Globus pallidus (tissue), 1 donor: ENCODE data around the gene SNRPA.
"Not testable (repeated sequence)": the region's sequence is repeated elsewhere in the genome, so short reads cannot be mapped to it uniquely, and the experiment has no call there.

Experiments
- DNase-seq: peaks from one replicate; pipeline ENCODE4 v3.0.0-alpha.2; 2015; ENCODE audit warnings: low spot score

SNRPA gene

DNA sequence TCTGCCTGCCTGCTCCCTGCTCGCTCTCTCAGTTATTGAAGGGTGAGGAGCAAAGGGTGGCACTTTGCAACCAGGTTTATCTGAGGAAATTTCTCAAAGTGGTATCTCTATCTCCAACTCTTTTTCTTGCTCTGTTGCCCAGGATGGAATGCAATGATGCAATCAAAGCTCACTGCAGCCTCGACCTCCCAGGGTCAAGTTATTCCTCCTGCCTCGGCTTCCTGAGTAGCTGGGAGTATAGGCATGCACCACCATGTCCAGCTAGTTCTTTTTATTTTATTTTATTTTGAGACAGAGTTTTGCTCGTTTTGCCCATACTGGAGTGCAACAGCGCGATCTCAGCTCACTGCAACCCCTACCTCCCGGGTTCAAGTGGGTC, 5.6 kb upstream of the SNRPA start:
- no peak for DNase-seq

DNA sequence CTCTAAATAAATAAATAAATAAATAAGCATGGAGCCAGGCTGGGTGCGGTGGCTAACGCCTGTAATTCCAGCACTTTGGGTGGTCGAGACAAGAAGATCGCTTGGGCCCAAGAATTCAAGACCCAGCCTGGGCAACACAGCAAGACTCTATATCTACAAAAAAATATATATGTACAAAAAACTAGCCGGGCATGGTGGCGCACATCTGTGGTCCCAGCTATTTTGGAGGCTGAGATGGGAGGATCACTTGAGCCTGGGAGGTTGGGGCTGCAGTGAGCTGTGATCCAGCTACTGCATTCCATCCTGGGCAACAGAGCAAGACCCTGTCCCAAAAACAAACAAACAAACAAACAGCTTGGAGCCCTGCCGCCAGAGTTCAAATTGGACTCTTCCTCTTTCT, 3.5 kb upstream of the SNRPA start:
- DNase-seq: no peak

DNA sequence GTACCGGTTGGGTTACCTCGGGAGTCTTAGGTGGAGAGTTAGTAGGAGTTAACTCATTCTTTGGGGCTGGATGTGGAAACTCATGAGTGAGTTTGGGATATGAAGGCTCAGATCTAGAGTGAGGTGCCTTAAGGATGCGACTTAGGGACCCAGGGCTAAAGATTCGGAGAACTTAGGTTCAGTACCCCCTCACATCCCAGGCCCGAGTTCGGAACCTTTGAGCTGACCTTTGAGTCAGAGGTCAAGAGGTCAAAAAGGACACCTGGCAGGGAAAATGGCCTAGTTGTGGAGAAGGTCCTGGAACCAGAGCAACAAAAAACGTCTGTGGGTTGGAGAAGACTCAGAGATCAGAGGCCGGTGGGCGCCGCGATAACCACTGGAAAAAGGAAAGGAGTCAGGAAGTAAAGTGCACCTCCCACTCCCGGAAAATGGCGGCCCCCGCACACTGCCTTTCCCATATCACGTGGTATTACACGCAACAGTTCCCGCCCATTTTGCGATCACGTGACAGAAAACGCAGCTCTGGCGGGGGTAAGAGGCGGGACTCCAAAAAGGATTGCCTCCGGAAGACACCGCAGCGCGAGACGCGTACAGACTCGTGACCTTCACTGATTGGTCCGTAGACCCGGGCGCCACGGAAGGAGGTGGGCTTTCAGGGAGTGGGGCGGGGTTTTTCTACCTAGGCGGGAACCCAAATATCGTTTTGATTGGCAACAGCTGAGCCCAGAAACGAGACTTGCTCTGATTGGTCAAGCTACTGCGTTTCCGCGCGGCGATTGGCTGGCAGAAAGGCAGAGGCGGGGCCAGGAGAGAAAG, 737 bp upstream of the SNRPA start, which contains the start of gene ACTMAP:
Gene ACTMAP (minus strand): TSS at position 420 of the 816 bp plus-strand sequence. CDS start 674 bp downstream, outside the sequence.
- peak; percentile 100 for DNase-seq

DNA sequence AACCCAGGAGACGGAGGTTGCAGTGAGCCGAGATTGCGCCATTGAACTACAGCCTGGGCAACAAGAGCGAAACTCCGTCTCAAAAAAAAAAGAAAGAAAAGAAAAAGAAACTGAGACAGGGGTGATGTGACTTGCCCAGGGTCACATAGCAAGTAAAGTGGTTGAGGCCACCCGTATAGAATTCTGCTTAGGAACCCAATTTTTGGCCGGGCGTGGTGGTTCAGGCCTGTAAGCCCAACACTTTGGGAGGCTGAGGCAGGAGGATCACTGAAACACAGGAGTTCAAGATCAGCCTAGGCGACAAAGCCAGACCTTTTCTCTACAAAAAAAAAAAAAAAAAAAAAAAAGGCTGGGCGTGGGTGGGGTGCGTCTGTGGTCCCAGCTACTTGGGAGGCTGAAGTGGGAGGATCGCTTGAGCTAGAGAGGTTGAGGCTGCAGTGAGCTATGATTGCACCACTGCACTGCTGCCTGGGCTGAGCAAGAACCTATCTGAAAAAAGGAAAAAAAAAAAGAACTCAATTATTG, 1.3 kb downstream of the SNRPA start:
- no peak for DNase-seq

DNA sequence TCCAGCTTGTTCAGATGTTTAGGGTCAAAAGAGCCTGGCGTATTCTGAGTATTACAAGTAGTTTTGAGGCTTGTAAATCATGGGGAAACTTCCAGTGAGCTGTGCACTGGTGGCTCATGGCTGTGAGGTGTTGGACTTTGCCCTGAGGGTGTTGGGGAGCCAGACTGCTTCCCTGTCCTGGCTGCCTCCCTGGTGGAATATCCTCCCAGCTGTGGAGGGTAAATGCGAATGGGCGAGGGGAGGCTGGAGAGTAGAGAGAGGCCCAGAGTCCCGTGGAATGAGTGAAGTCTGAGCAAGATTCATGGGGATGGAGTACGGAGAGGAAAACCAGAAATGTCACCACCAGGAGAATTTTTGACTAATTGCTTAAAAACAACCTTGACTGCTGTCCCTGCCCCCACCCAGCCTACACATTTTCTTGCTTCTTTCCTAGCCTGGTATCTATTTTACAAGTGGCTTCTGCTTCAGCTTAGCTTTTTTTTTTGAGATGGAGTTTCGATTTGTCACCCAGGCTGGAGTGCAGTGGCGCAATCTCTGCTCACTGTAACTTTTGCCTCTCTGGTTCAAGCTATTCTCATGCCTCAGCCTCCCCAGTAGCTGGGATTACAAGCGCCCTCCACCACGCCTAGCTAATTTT, 3.7 kb downstream of the SNRPA start:
- DNase-seq: no peak

DNA sequence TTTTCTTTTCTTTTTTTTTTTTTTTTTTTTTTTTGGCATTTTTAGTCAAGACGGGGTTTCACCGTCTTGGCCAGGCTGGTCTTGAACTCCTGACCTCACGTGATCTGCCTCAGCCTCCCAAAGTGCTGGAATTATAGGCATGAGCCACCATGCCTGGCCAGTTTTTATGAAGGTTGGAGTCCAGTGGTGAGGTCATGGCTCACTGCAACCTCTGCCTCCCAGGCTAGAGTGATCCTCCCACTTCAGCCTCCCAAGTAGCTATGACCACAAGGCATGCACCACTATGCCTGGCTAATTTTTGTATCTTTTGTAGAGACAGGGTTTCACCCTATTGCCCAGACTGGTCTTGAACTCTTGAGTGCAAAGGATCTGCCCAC, 4.2 kb downstream of the SNRPA start:
- no peak for DNase-seq

DNA sequence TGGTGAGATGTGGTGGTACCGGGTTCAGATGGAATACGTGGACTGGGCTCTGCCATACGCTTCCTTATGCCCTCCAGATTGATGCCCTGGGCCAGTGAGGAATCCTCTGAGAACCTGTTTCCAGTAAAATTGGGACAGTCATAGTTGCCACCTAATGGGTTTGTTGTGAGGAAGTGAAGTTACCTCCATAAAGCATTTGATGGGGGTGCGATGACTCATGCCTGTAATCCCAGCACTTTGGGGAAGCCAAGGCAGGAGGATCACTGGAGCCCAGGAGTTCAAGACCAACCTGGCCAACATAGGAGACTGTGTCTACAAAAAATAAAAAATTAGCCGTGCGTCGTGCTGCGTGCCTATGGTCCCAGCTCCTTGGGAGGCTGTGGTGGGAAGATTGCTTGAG, 4.8 kb downstream of the SNRPA start:
- DNase-seq: no peak

DNA sequence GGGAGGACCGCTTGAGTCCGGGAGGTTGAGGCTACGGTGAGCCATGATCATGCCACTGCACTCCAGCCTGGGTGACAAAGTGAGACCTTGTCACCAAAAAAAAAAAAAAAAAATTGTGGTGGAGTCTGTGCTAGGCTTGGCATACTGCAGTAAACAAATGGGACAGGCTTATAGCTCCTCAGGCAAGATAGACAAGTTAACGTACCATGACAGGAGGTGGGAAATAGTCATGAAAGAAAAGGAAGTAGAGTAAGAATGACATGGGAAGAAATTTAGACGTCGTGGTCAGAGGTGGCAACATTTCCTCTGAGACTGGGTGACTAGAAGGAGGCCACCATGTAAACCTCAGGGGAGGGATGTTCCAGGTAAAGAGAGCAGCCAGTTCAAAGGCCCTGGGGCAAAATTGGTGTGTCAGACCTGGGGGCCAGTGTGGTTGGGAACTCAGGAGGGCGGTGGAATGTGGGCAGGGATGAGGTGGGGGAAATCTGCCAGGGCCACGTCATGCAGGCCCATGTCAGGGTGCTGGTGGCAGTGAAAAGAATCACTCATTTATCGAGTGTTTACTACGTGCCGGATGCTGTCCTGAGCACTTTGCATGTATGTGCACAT, 5.6 kb downstream of the SNRPA start:
- no peak for DNase-seq

DNA sequence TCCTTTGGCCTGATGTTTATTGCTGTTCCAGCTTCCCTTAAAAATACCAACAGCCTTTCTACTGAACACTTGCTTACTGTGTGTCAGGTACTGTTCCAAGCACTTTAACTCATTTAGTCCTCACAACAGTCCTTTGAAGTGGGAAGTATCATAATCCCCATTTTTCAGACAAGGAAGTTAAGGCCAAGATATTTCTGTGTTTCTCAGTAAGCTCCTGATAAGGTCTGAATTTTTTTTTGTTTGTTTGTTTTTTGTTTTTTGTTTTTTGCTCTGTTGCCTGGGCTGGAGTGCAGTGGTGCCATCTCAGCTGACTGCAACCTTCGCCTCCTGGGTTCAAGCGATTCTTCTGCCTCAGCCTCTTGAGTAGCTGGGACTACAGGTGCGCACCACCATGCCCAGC, 7.5 kb downstream of the SNRPA start:
- no peak for DNase-seq

DNA sequence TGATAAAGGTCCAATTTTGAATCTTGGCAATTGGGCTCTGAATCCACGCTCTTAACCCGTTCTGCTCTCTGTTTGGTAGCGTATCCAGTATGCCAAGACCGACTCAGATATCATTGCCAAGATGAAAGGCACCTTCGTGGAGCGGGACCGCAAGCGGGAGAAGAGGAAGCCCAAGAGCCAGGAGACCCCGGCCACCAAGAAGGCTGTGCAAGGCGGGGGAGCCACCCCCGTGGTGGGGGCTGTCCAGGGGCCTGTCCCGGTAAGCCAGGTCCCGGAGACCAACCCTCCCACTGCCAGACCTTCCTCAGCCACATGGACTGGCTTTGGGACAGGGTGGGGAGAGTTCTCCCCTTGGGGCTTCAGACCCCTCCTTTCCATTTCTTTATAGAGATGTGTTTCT, 8.3 kb downstream of the SNRPA start:
- no peak for DNase-seq

DNA sequence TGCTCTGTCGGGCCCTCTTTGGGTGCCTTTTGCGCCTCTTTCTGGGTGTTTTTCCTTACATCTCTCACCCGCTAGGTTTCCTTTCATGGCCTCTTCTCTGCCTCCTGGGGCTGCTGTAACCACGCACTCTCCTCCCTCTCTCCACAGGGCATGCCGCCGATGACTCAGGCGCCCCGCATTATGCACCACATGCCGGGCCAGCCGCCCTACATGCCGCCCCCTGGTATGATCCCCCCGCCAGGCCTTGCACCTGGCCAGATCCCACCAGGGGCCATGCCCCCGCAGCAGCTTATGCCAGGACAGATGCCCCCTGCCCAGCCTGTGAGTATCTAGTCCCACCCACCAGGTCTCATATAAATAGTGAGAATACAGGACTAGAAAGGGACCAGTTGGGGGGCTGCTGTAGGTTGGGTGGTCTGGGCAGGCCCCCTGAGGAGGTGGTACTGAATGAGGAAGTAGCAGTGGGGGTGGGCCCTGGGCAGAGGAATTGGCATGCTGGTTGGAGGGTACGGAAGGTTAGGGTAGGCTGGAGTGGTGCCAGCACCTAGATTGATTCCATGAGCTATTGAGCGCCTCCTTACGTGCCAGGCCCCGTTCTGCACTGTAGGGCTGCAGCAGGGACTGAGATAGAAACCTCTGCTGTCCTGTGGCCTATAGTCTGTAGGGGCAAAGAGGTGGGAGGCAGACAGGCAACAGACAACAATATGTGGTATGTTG, 11.9 kb downstream of the SNRPA start:
- DNase-seq: no peak

DNA sequence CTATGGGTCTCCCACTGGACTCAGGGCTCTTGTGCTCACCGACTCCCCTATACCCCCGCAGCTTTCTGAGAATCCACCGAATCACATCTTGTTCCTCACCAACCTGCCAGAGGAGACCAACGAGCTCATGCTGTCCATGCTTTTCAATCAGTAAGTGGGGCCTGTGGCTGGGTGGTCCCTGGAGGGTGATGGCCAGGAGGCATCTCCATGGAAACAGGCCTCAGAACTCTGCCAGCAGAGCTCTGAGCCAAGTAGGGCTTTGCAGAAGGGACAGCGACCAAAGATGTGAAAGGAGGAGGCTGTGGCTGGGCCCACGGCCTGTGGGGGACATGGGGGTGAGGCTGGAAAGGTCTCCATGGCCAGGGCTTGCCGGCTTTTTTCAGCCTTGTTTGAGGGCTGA, 12.5 kb downstream of the SNRPA start:
- no peak for DNase-seq

DNA sequence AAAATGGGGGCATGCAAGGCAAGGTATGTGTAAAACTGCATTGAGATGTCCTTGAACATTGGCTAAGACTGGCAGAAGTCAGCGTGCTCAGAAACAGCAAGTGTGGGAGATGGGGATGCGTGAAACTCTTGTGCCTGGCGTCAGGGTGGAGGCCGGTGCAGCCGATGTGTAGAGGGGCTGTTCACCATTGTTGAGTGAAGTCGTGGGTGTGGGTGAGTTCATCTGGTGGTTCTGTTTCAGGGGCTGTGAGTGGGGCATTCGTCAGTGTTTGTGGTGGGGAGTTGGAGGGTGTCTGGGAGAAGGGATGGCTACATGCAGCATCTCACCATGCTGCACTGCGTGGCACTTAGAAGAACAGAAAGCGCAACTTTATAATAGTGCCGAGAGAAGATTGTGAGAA, 13.0 kb downstream of the SNRPA start:
- no peak for DNase-seq

DNA sequence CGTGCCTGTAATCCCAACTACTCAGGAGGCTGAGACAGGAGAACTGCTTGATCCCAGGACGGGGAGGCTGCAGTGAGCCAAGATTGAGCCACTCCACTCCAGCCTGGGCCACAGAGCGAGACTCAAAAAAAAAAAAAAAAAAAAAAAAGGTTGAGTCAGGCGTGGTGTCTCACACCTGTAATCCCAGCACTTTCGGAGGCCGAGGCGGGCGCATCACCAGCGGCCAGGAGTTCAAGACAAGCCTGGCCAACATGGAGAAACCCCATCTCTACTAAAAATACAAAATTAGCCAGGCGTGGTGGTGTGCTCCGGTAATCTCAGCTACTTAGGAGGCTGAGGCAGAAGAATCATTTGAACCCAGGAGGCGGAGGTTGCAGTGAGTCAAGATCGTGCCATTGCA, 15.4 kb downstream of the SNRPA start:
- not testable (repeated sequence) for DNase-seq

DNA sequence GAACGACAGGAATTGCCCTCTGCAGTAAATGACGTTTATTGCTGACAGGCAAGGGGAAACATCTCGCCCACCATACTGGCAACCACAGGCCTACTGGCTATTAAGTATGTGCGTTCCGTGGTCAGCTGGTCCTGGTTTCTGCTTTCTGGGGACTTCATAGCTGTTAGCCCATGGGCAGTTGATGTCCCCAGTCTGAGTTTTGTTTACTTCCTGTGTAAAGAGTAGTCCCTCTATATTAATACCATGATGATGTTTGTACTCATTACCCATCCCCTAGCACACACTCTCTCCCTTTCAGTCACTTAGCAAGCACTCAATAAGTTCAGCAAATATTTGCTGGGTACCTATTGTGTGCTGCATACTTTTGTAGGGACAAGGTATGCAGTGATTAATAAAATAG, 17.9 kb downstream of the SNRPA start:
- DNase-seq: no peak

DNA sequence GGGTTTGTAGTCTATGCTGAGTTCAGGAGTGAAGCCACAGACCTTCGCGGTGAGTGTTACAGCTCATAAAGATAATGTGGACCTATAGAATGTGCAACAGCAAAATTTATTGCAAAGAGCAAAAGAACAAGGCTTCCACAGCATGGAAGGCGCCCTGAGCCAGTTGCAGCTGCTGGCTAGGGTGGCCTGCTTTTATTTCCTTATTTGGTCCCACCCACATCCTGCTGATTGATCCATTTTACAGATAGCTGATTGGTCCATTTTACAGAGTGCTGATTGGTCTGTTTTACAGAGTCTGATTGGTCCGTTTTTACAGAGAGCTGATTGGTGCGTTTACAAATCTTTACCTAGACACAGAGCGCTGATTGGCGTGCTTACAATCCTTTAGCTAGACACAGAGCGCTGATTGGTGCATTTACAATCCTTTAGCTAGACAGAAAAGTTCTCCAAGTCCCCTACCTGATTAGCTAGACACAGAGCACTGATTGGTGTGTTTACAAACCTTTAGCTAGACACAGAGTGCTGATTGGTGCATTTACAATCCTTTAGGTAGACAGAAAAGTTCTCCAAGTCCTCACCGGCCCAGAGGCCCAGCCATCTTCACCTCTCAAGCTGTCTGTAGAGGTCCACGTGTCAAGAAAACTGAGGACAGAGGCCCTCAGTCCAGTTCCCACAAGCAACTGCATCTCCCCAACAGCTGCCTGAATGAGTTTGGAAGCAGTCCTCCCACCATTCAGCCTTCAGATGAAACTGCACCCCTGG, 20.3 kb downstream of the SNRPA start:
- DNase-seq: not testable (repeated sequence)

DNA sequence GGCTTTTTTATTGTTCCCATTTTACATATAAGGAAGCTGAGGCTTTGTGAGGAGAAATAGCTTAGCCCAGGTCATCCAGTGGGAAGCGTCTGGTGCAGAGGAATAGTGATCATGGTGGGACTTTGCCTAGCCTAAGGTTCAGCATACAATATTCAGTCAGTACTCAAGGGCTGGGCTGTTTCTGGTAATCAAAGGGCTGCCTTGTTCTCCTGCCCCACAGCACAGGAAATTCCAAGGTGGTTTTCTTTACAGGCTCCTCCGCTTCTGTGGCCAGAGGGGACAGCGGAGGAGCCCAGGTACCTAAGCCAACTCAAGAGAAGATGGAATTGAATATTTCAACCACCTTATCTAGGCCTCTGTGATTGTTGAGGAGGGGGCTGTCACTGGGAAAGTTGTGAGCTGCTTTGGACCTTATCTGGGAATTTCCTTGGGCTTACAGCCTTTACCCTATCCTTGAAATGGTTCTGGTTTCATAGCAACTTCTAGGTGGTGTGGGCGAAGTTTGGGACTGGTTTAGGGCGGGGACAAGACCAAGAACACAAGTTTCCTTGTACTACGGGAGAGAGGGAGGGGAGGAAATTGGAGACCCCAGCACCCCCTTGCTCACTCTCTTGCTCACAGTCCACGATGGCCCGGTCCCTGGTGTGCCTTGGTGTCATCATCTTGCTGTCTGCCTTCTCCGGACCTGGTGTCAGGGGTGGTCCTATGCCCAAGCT, 24.1 kb downstream of the SNRPA start, which contains the start of gene MIA:
Gene MIA (plus strand): TSS at position 606 of the 716 bp plus-strand sequence. CDS start 22 bp downstream, at position 628.
- DNase-seq: no peak

DNA sequence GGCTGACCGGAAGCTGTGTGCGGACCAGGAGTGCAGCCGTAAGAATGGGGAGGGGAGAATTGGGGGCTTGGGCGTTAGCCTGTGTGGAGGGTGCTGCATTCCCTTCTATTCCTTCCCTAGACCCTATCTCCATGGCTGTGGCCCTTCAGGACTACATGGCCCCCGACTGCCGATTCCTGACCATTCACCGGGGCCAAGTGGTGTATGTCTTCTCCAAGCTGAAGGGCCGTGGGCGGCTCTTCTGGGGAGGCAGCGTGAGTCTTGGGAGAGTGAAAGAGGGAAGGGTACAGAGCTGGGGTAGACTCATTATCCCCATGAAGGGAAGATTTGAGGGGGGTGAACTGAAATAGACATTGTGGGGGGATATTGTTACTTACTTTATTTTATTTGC, 24.6 kb downstream of the SNRPA start:
- DNase-seq: no peak

DNA sequence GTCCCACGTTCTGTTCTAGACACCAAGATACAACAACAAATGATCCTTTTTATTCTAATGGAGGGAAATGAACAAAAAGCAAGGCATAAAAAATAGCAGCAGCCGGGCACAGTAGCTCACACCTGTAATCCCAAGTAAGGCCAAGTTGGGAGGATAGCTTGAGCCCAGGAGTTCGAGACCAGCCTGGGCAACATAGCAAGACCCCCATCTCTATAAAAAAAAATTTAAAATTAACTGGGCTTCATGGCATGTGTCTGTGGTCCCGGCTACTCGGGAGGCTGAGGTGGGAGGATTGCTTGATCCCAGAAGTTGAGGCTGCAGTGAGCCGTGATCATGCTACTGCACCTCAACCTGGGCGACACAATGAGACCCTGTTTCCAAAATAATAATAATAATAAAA, 25.4 kb downstream of the SNRPA start:
- no peak for DNase-seq

DNA sequence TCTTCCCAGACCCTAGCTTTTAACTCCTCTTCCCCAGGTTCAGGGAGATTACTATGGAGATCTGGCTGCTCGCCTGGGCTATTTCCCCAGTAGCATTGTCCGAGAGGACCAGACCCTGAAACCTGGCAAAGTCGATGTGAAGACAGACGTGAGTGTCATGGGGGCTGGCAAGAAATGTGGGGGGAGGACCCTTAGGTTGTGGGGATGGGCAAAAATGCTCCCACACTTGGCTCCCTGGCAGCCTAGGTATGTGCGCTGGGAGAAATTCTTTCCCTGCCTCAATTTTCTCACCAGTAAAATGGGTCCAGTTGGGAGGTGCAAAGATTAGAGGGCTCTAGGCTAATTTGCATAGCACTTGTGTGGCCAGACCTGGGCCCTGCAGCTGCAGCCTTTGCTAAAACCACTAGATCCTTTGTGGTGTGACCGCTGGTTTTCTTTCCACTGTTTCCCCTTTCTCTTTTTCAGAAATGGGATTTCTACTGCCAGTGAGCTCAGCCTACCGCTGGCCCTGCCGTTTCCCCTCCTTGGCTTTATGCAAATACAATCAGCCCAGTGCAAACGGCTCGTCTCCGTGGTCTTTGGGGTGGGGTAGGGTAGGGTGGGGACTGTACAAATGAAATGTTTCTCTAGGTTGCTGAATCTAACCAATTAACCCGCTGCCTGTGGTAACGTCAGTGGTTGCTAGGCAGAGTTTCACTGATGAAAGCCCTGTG, 26.1 kb downstream of the SNRPA start:
- DNase-seq: peak; percentile 95
